Activated CD8-positive, alpha-beta T cell treated with anti-CD3 and anti-CD28 coated beads, Interleukin-2, amount 10 ng/mL, durations not matched to agents 7 days and 5 days (primary cell): ENCODE data around the gene KRTAP8-1. TPM values are rescaled to one million over a fixed set of nuclear protein-coding genes. Genes with fewer than 3 reads are reported as not detected.

Experiments
- ATAC-seq: fragments of 150-1000 bp; cut with Tn5 transposase; one replicate; pipeline ENCODE4 v1.10.0; 2021; ENCODE audit warnings: moderate library complexity
- CTCF ChIA-PET: fragments of 350-600 bp; sonication (Branson Sonifier 250); formaldehyde crosslinking; loops from one replicate; lab custom pipeline; 2021; ENCODE audit warnings: antibody characterized with exemption; lab: Charles Lee
- POLR2A ChIA-PET: fragments of 350-600 bp; sonication (Branson Sonifier 250); formaldehyde crosslinking; loops from one replicate; lab custom pipeline; 2021; ENCODE audit warnings: antibody characterized with exemption; lab: Charles Lee
- DNase-seq: peaks from one replicate; pipeline ENCODE4 v3.0.0-alpha.2; 2020
- H3K27ac Mint-ChIP-seq: one replicate; pipeline ENCODE4 v1.8.0; 2021; ENCODE audit warnings: mild to moderate bottlenecking, mixed read lengths
- H3K27me3 Mint-ChIP-seq: one replicate; pipeline ENCODE4 v1.8.0; 2021; ENCODE audit warnings: low read depth, mixed read lengths
- H3K36me3 Mint-ChIP-seq: one replicate; pipeline ENCODE4 v1.8.0; 2021; ENCODE audit warnings: low read depth, mixed read lengths
- H3K4me1 Mint-ChIP-seq: one replicate; pipeline ENCODE4 v1.8.0; 2021; ENCODE audit warnings: low read depth, mixed read lengths
- H3K4me3 Mint-ChIP-seq: one replicate; pipeline ENCODE4 v1.8.0; 2021; ENCODE audit warnings: mild to moderate bottlenecking, mixed read lengths
- H3K9me3 Mint-ChIP-seq: one replicate; pipeline ENCODE4 v1.8.0; 2022; ENCODE audit warnings: mixed read lengths; ENCODE audit not compliant: insufficient read depth
- total RNA-seq, 2 experiments: library from RNA; stranded (reverse); gene quantifications; one replicate each; pipeline ENCODE4 v1.2.3, GENCODE V29; 2021

Gene KRTAP8-1, protein sequence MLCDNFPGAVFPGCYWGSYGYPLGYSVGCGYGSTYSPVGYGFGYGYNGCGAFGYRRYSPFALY
- not detected for total RNA-seq

DNA sequence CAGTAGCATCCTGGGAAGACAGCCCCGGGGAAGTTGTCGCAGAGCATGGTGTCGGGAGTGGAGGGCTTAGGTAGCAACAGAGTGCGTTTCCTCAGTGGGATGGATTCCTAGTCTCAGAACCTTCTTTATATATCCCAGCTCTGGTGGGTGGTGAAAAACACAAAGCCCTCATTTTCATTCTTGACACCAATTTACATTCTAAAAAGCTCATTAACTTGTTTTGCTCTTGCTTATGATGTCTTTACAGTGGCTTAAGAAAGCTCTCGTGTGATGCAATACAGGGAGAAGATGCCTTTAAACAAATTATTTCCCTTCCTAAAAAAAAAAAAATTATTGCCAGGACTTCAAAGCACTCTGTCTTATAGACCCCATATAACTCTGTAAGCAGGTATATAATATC is at the start of gene KRTAP8-1:
KRTAP8-1 (minus strand) TSS at position 101 of the 400 bp plus-strand sequence; CDS start at position 47, 54 bp downstream.
- H3K27me3 Mint-ChIP-seq: peaks cover 3% of the 10 kb centered on the region
- no peaks in the 10 kb centered on the region for H3K9me3 Mint-ChIP-seq
- CTCF ChIA-PET: no interaction called here
- no peak within 1 kb of the TSS for H3K4me3 Mint-ChIP-seq
- no peak for DNase-seq
- POLR2A ChIA-PET: no interaction called here
- no peaks in the 10 kb centered on the region for H3K4me1 Mint-ChIP-seq
- ATAC-seq: no peak
- H3K36me3 Mint-ChIP-seq: no peaks in the 10 kb centered on the region
- no peak within 1 kb of the TSS for H3K27ac Mint-ChIP-seq

DNA sequence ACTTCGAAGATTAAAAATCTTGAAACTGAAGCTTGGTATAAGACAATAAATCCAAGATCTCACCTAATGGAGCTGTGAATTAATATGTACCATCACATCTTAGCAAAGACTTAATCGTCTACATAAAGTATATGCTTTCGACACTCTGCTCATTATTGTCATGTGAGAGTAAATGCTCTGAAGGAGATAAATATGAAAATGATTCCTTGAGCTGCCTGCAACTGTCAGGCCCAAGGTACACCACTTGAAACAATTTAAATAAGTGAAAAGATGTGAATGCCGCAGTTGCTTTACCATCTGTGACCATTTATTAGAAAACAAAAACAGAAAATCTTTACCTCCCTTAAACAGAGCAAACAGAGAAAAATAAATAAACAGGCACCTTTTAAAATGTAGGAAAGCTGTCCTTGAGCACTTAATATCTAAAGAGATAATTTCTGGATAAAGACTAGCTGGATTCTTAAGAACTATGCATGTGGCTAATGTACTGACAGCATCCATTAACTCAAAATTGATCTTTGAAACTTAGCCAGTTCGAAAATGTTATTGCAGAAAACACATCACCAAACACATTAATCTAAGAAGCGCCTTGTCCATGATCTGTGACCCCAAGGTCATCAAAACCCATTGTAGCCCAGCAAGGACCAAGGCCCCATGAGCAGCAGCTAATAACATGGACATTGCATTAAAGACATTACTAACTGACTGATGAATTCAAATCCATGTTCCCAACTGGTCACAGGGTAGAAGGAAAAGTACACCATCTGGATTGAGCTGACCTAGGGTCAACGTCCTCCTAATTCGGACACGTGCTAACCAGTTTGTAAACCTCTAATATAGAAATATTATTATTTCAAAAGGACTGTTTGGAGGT is 34.8 kb upstream of the KRTAP8-1 start:
- Mint-ChIP-seq H3K27me3 (no peaks in the 10 kb centered on the region), H3K4me3 (no peak overlapping the region), H3K9me3 (no peaks in the 10 kb centered on the region), H3K4me1 (no peaks in the 10 kb centered on the region), H3K27ac (no peak overlapping the region), H3K36me3 (no peaks in the 10 kb centered on the region)
- ChIA-PET POLR2A (no interaction called here), CTCF (interaction anchor here (1.3 kb wide), 1 partner anchor 16 kb away, joined by 3 read pairs; no protein-coding TSS in a partner anchor)
- ATAC-seq (no peak), DNase-seq (no peak)

DNA sequence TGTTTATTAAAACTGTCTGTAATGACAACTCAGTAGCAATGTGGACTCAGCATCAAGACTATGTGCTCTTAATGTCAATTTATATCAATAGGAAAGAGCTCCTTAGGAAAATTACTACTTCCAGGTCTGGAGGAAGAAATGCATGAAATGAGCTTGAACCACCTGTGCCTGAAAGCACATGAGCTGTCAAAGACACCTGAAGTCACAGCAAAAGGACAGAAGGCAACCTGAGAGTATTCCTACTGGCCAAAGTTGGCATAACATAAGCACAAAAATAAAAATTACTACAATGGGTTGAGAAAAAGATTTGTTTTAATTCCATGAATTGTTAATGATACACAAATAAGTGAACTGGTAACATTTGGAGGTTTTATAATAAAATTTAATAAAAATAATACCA is 29.9 kb upstream of the KRTAP8-1 start:
- no peaks in the 10 kb centered on the region for H3K36me3 Mint-ChIP-seq
- H3K27me3 Mint-ChIP-seq: no peaks in the 10 kb centered on the region
- ChIA-PET POLR2A (no interaction called here), CTCF (interaction anchor here (0.7 to 1.2 kb wide), 3 partner anchors 10 to 227 kb away, joined by 3 to 4 read pairs (median 4); no protein-coding TSS in a partner anchor)
- H3K9me3 Mint-ChIP-seq: no peaks in the 10 kb centered on the region
- no peaks in the 10 kb centered on the region for H3K4me1 Mint-ChIP-seq
- H3K27ac Mint-ChIP-seq: no peak overlapping the region
- ATAC-seq (no peak), DNase-seq (no peak)
- H3K4me3 Mint-ChIP-seq: no peak overlapping the region

DNA sequence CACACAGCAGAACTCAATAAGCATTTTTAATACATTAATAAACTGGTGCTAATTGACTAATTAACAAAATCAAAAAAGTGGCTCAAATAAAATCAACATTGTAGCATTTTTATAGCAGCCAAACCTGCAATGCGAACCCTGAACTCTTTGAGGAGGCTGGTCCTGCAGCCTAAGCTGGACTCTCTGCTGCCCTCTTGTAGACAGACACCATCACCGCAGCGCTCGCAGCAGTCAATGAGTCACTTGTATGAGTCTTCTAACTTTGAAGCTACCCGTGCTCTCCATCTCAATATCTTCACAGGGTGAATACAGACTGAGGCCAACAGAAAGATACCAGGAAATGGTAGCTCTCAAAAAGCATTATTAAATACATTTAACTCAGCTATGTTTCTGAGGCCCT is 26.2 kb upstream of the KRTAP8-1 start:
- CTCF ChIA-PET: interaction anchor here (0.7 to 2.0 kb wide), 11 partner anchors 10 to 248 kb away, joined by 3 to 5 read pairs (median 3); no protein-coding TSS in a partner anchor
- ATAC-seq: peak; percentile 47
- peak; percentile 44 for DNase-seq

DNA sequence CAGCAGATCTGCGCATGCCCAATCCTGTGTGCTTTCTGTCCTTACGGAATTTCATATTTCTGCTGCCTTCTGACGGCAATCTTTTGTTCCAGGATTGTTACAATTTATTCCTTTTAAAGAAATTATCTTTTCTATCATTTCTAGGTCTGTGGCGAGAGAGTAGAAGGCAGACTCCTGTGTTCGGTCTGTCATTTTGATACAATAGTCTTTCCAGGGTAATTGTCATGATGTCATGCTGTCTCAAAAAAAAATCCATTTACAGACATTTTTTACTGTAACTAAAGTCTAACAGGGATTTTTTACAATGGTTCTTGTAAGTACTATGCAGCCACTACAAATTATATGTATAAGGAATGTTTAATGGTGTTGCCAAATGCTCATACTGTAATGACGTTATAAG is 25.5 kb upstream of the KRTAP8-1 start:
- no peaks in the 10 kb centered on the region for H3K36me3 Mint-ChIP-seq
- DNase-seq (no peak), ATAC-seq (no peak)
- H3K4me3 Mint-ChIP-seq: no peak overlapping the region
- no peaks in the 10 kb centered on the region for H3K4me1 Mint-ChIP-seq
- CTCF ChIA-PET: interaction anchor here (1.1 to 2.0 kb wide), 4 partner anchors 12 to 240 kb away, joined by 3 to 5 read pairs (median 4); no protein-coding TSS in a partner anchor
- POLR2A ChIA-PET: no interaction called here
- no peaks in the 10 kb centered on the region for H3K9me3 Mint-ChIP-seq
- no peak overlapping the region for H3K27ac Mint-ChIP-seq
- peaks cover 3% of the 10 kb centered on the region for H3K27me3 Mint-ChIP-seq

More for the DNA sequence above, 26.2 kb upstream of the KRTAP8-1 start:
- Mint-ChIP-seq H3K27ac (no peak overlapping the region), H3K9me3 (no peaks in the 10 kb centered on the region), H3K36me3 (no peaks in the 10 kb centered on the region), H3K4me1 (no peaks in the 10 kb centered on the region), H3K4me3 (no peak overlapping the region), H3K27me3 (no peaks in the 10 kb centered on the region)
- POLR2A ChIA-PET: no interaction called here

DNA sequence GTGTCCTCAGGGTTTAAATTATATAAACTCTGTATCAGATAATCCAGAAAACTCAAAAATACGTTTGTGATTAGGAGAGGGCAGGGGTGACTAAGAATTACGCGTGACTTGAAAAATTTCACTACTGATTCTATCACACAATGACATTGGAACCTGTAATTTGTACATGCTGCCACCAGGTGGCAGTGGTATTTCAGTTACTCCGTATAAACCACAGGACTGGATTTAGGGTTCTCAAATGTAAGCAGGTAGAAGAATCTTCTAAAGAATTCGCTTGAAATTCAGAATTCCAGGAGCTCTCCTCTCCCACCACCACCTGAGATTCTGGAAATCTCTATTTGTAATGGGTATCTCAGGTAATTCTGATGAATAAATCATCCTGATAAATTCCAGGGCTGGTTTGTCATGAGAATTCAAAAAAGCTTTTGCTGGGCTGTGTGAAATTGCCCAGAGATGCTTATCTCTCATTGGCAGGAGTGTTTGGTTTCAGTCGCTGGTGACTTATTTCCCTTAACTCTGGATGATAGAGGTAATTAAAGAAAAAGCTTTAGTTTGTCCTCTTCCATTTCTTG is 18.2 kb upstream of the KRTAP8-1 start:
- ATAC-seq (no peak), DNase-seq (peak; percentile 51)
- ChIA-PET CTCF (interaction anchor here (0.7 to 3.9 kb wide), 4 partner anchors 12 to 267 kb away, joined by 3 to 29 read pairs (median 4); no protein-coding TSS in a partner anchor), POLR2A (no interaction called here)
- H3K27ac Mint-ChIP-seq: no peak overlapping the region
- no peaks in the 10 kb centered on the region for H3K4me1 Mint-ChIP-seq
- H3K9me3 Mint-ChIP-seq: no peaks in the 10 kb centered on the region
- H3K36me3 Mint-ChIP-seq: no peaks in the 10 kb centered on the region
- peaks cover 3% of the 10 kb centered on the region for H3K27me3 Mint-ChIP-seq
- no peak overlapping the region for H3K4me3 Mint-ChIP-seq

DNA sequence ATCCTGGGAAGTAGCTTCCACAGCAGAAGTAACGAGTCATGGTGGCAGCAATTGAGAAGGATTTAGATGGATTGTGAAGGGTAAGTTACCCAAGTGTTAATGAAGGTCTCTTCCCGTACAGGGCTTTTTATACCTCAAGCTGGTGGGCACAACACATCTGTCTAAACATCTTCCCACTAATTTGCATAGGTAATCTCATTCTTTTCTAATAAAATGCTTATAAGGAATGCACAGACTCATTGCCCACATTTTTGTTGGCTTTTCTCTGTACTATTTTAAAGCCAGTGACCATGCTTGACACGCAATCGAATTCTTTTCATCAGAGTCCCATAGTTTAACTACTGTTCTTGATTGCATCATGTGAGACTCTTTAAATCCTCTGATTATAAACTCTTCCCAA is 16.6 kb upstream of the KRTAP8-1 start, which contains the start of gene KRTAP7-1:
KRTAP7-1 (minus strand) TSS at position 101 of the 400 bp plus-strand sequence; CDS start at position 40, 61 bp downstream.
- DNase-seq (no peak), ATAC-seq (no peak)
- H3K4me3 Mint-ChIP-seq: no peak within 1 kb of the TSS
- no peaks in the 10 kb centered on the region for H3K36me3 Mint-ChIP-seq
- ChIA-PET CTCF (interaction anchor here (1.1 kb wide), 1 partner anchor 11 kb away, joined by 3 read pairs; no protein-coding TSS in a partner anchor), POLR2A (no interaction called here)
- peaks cover 3% of the 10 kb centered on the region for H3K27me3 Mint-ChIP-seq
- no peak within 1 kb of the TSS for H3K27ac Mint-ChIP-seq
- H3K9me3 Mint-ChIP-seq: no peaks in the 10 kb centered on the region
- H3K4me1 Mint-ChIP-seq: no peaks in the 10 kb centered on the region

DNA sequence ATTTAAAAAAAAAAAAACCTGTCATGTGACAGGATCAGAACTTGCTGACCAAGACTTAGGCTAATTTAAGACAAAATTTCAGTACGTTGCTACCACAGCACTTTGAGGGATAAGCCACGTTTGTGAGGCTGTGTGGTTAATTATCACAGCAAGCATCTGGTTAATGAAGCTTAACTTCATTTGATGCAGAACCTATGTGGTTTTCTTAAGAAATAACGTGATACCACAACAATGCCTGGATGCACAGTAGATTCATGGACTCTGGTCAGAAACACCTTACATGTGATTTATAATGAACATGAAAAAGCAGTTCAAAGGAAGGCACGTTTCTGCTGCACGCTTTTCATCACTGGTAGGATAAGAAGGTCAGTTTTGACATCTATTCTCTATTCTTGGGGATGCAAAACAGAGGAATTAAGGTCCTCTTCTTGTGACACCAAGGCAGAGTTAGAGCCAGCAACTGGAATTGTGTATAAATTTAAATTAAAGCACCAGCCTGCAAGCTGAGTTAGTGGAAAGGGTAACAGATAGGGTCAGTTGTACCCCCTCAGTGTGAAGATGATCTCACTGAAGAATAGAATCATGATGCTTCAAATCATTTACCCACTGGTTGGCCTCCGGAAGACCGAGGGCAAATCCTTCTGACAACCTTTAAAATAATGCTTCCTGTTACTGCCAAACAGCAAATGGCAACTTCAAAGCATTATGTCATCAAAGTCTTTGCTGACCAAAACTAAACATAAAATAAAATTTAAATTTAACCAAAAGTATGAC is 6.0 kb upstream of the KRTAP8-1 start:
- H3K27me3 Mint-ChIP-seq: peaks cover 3% of the 10 kb centered on the region
- DNase-seq (no peak), ATAC-seq (no peak)
- ChIA-PET POLR2A (no interaction called here), CTCF (interaction anchor here (1.6 kb wide), 1 partner anchor 20 kb away, joined by 4 read pairs; no protein-coding TSS in a partner anchor)
- no peaks in the 10 kb centered on the region for H3K36me3 Mint-ChIP-seq
- no peaks in the 10 kb centered on the region for H3K9me3 Mint-ChIP-seq
- no peak overlapping the region for H3K4me3 Mint-ChIP-seq
- H3K27ac Mint-ChIP-seq: no peak overlapping the region
- peaks cover 4% of the 10 kb centered on the region for H3K4me1 Mint-ChIP-seq

DNA sequence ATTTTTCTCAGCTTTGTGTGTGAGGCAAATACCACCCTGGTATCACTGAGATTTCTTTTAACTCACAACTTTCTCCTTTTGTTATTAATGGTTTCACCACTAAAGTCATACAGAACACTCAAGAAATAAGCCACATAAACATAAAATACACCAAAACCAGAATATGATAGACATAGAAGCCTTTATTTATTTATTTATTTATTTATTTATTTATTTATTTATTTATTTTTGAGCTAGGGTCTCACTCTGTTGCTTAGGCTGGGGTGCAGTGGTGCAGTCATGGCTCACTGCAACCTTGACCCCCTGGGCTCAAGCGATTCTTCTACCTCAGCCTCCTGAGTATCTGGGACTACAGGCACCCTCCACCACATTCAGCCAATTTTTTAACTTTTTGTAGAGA is 12.5 kb downstream of the KRTAP8-1 start:
- no peaks in the 10 kb centered on the region for H3K4me1 Mint-ChIP-seq
- POLR2A ChIA-PET: no interaction called here
- H3K9me3 Mint-ChIP-seq: no peaks in the 10 kb centered on the region
- CTCF ChIA-PET: no interaction called here
- H3K27ac Mint-ChIP-seq: no peak overlapping the region
- DNase-seq: no peak
- no peaks in the 10 kb centered on the region for H3K36me3 Mint-ChIP-seq
- no peak overlapping the region for H3K4me3 Mint-ChIP-seq
- peaks cover 3% of the 10 kb centered on the region for H3K27me3 Mint-ChIP-seq
- ATAC-seq: no peak

DNA sequence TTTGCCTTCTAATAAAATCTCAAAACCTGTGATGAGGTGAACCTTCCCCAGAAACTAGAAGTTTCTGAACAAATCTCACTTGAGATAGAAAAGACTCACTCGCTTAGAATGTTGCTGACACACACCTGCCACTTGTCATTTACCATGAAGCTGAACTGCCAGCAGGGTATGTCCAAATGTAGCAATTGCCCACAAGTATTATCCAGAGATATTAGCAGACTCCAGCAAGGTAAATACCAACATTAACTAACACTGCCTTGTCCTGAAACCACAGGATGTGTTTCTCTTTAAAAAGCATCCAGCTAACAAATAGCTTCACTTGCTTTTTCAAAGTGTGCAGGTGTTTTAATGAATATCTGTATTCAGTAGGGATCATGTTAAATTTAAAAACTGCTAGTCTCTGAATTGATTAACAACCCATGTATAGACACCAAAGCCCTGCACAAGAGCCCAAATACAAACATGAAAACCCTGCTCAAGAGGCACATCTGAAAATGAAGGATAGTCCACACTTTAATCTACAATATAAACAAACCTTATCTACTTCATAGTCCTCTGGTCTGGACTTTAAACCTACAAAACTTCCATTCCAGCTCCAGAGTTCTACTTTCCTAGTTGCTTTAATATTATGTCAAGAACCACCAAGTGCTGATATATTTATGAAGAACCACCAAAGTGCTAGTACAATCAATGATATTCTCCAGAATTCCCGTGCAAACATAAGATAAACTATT is 19.3 kb downstream of the KRTAP8-1 start:
- H3K36me3 Mint-ChIP-seq: no peaks in the 10 kb centered on the region

DNA sequence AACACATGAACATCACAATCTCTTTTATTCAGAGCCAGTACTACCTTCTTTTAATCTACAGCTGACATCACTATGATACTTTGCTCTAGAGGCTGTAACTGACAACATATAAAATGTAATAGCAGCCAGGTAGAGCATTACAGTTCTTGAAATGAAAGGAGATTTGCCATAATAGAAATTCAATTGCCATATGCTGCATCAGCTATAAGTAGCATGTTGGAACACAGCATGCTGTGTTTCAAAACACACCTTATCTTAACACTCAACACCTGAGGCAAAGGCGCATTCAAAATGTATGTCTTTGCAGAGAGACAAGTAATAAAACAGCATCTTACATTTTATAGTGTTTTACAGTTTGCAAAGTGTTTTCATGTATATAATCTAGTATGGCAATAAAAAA is 33.8 kb downstream of the KRTAP8-1 start:
- no peaks in the 10 kb centered on the region for H3K36me3 Mint-ChIP-seq
- ChIA-PET POLR2A (no interaction called here), CTCF (no interaction called here)
- no peak overlapping the region for H3K4me3 Mint-ChIP-seq
- no peak overlapping the region for H3K27ac Mint-ChIP-seq
- H3K27me3 Mint-ChIP-seq: peaks cover 6% of the 10 kb centered on the region
- H3K9me3 Mint-ChIP-seq: no peaks in the 10 kb centered on the region
- ATAC-seq (no peak), DNase-seq (no peak)
- H3K4me1 Mint-ChIP-seq: no peaks in the 10 kb centered on the region

More for the DNA sequence above, 19.3 kb downstream of the KRTAP8-1 start:
- no peak overlapping the region for H3K4me3 Mint-ChIP-seq
- H3K27ac Mint-ChIP-seq: no peak overlapping the region
- CTCF ChIA-PET: no interaction called here
- H3K4me1 Mint-ChIP-seq: no peaks in the 10 kb centered on the region
- peaks cover 5% of the 10 kb centered on the region for H3K27me3 Mint-ChIP-seq
- POLR2A ChIA-PET: no interaction called here
- no peaks in the 10 kb centered on the region for H3K9me3 Mint-ChIP-seq
- no peak for ATAC-seq
- no peak for DNase-seq
